Esophagus muscularis mucosa (tissue), 4 donors: ENCODE data around the gene ATL2. TPM values are rescaled to one million over a fixed set of nuclear protein-coding genes. Genes with fewer than 3 reads are reported as not detected.
A peak's percentile ranks its signal among the peaks of the same experiment; 100 is the strongest.

Source experiments
- DNase-seq: peaks from one replicate; pipeline ENCODE4 v3.0.0-alpha.2; 2017; ENCODE audit errors: extremely low spot score
- H3K27ac ChIP-seq, 4 donors: fragments of 200-600 bp; sonication (generic); replicated peaks in 1 of 4; 1 replicate in 3 of 4; 2 replicates in 1 of 4; pipeline ENCODE4 v1.5.1; 2016 to 2019; ENCODE audit warnings: mild to moderate bottlenecking in 1 of 4
- H3K27me3 ChIP-seq, 4 donors: fragments of 200-600 bp; sonication (generic); one replicate each; pipeline versions ENCODE4 v1.5.1 to v1.6.0; 2016 to 2019
- H3K36me3 ChIP-seq, 4 donors: fragments of 200-600 bp; sonication (generic); one replicate each; pipeline ENCODE4 v1.5.1; 2016 to 2019
- H3K4me1 ChIP-seq, 4 donors: fragments of 200-600 bp; sonication (generic); one replicate each; pipeline ENCODE4 v1.5.1; 2016 to 2019
- H3K4me3 ChIP-seq, 4 donors: fragments of 200-600 bp; sonication (generic); 1 replicate in 2 of 4; 2 replicates in 2 of 4; pipeline ENCODE4 v1.5.1; 2016 to 2019; ENCODE audit warnings: mild to moderate bottlenecking in 4 of 4, moderate library complexity in 1 of 4
- H3K9me3 ChIP-seq, 4 donors: fragments of 200-600 bp; sonication (generic); 1 replicate in 3 of 4; 2 replicates in 1 of 4; pipeline ENCODE4 v1.5.1; 2016 to 2019
- CTCF ChIP-seq, 3 experiments: fragments of 200-600 bp in 2 of 3; fragments of 450-650 bp in 1 of 3; sonication (generic) in 2 of 3; IDR thresholded peaks; one replicate each; pipeline ENCODE4 v1.5.1; 2017 to 2019; ENCODE audit warnings: antibody characterized with exemption in 3 of 3, mild to moderate bottlenecking in 2 of 3, moderate library complexity in 1 of 3
- EP300 ChIP-seq: sonication (generic); formaldehyde crosslinking; IDR thresholded peaks from one replicate; pipeline ENCODE4 v1.6.1; 2017; ENCODE audit warnings: antibody characterized with exemption
- POLR2A ChIP-seq: fragments of 450-650 bp; IDR thresholded peaks from one replicate; pipeline ENCODE4 v1.6.1; 2017; ENCODE audit warnings: antibody characterized with exemption, moderate library complexity, mild to moderate bottlenecking, low read depth
- POLR2AphosphoS5 ChIP-seq, 2 donors: sonication (generic); formaldehyde crosslinking; IDR thresholded peaks; one replicate each; pipeline ENCODE4 v1.6.1; 2017; ENCODE audit warnings: antibody characterized with exemption in 2 of 2
- WGBS: methylation state at CpG from one replicate; pipeline ENCODE4 v1.1.5; 2018; 5-methylcytosine and 5-hydroxymethylcytosine counted together
- intact Hi-C: fragments of 100-400 bp; cut with DNase I; formaldehyde crosslinking; loops from one replicate; pipeline ENCODE4 v1.15.1; 2023
- total RNA-seq, 4 donors: library from RNA; depleted of rRNA; stranded (reverse); fragments of >200 nt; gene quantifications; one replicate each; pipeline versions ENCODE4 v1.1.0 to v1.2.1, GENCODE V29; 2016

ATL2 gene
- total RNA-seq, 4 donors from 2014 or later, result 159 to 260 (median 231) TPM

- WGBS, result 59% methylated on average over 7 of the region's 7 CpGs
- TF ChIP-seq POLR2A (no peak), CTCF (IDR thresholded peaks at IDR 0.05) (peak; percentile 66 to 73 (median 70)), EP300 (no peak), POLR2AphosphoS5 (IDR thresholded peaks at IDR 0.05) (no peak)
- no peaks in the 10 kb centered on the region for H3K36me3 ChIP-seq
- DNase-seq, result no peak
- no peaks in the 10 kb centered on the region for H3K27me3 ChIP-seq
- no peak overlapping the region for H3K27ac ChIP-seq
- intact Hi-C loops, result loop anchor here (2.0 to 10.0 kb wide), 3 partner anchors 292 to 877 kb away; no protein-coding TSS in a partner anchor
- no peak overlapping the region for H3K4me3 ChIP-seq
- no peaks in the 10 kb centered on the region for H3K9me3 ChIP-seq
- H3K4me1 ChIP-seq, result peaks cover 0 to 4% (median 0%) of the 10 kb centered on the region in 4 donors
Observed at GRCh38 chr2:38274286-38275276, 102.5 kb downstream of the ATL2 start.

GRCh38 chr2:38271697-38272096 lies 105.4 kb downstream of the ATL2 start:
- Histone ChIP-seq H3K36me3 (no peaks in the 10 kb centered on the region), H3K27me3 (no peaks in the 10 kb centered on the region), H3K4me3 (no peak overlapping the region), H3K9me3 (no peaks in the 10 kb centered on the region), H3K4me1 (peaks cover 0 to 7% (median 0%) of the 10 kb centered on the region in 4 donors), H3K27ac (no peak overlapping the region)
- DNase-seq, result no peak
- intact Hi-C loops, result loop anchor here (10.0 kb wide), 1 partner anchor 377 kb away; no protein-coding TSS in a partner anchor
- WGBS, result 83% methylated on average over 3 of the region's 3 CpGs
- TF ChIP-seq EP300, result no peak
- no peak for TF ChIP-seq CTCF (IDR thresholded peaks at IDR 0.05)
- no peak for TF ChIP-seq POLR2A
- no peak for TF ChIP-seq POLR2AphosphoS5 (IDR thresholded peaks at IDR 0.05)

- DNase-seq, result no peak
- WGBS, result 95% methylated on average over 1 of the region's 1 CpG
- intact Hi-C loops, result loop anchor here (5.0 kb wide), 1 partner anchor 192 kb away; the partner anchor contains the start of gene CYP1B1
- no peak for TF ChIP-seq POLR2AphosphoS5 (IDR thresholded peaks at IDR 0.05)
- TF ChIP-seq CTCF (IDR thresholded peaks at IDR 0.05), result no peak
- TF ChIP-seq POLR2A, result no peak
- no peak for TF ChIP-seq EP300
- Histone ChIP-seq H3K4me1 (peaks cover 0 to 9% (median 0%) of the 10 kb centered on the region in 4 donors), H3K9me3 (no peaks in the 10 kb centered on the region), H3K4me3 (no peak overlapping the region), H3K27ac (no peak overlapping the region), H3K36me3 (no peaks in the 10 kb centered on the region), H3K27me3 (no peaks in the 10 kb centered on the region)
Observed at GRCh38 chr2:38269421-38269820, 107.7 kb downstream of the ATL2 start.

GRCh38 chr2:38268691-38269327 lies 108.3 kb downstream of the ATL2 start:
- intact Hi-C loops, result loop anchor here (5.0 kb wide), 1 partner anchor 192 kb away; the partner anchor contains the start of gene CYP1B1
- WGBS, result 85% methylated on average over 3 of the region's 3 CpGs
- no peak overlapping the region for H3K4me3 ChIP-seq
- no peaks in the 10 kb centered on the region for H3K9me3 ChIP-seq
- no peaks in the 10 kb centered on the region for H3K36me3 ChIP-seq
- no peaks in the 10 kb centered on the region for H3K27me3 ChIP-seq
- no peak for DNase-seq
- H3K4me1 ChIP-seq, result peaks cover 0 to 8% (median 0%) of the 10 kb centered on the region in 4 donors
- no peak for TF ChIP-seq POLR2A
- no peak for TF ChIP-seq CTCF (IDR thresholded peaks at IDR 0.05)
- TF ChIP-seq POLR2AphosphoS5 (IDR thresholded peaks at IDR 0.05), result no peak
- no peak for TF ChIP-seq EP300
- H3K27ac ChIP-seq, result no peak overlapping the region
